Heart right ventricle (tissue), 16 donors: ENCODE results near the gene SBDS. TPM values are rescaled to one million over a fixed set of nuclear protein-coding genes. Genes with fewer than 3 reads are reported as not detected.
A peak's percentile ranks its signal among the peaks of the same experiment; 100 is the strongest.
"Not testable (repeated sequence)": the region's sequence is repeated elsewhere in the genome, so short reads cannot be mapped to it uniquely, and the experiment has no call there.

ENCODE experiments used
- ATAC-seq, 8 donors: fragments of 200-7000 bp; cut with Tn5 transposase; one replicate each; pipeline ENCODE4 v1.9.1; 2020; ENCODE audit warnings: mild to moderate bottlenecking in 8 of 8, moderate library complexity in 8 of 8, moderate number of reproducible peaks in 1 of 8
- DNase-seq, 2 donors: peaks; one replicate each; pipeline ENCODE4 v3.0.0-alpha.2; 2020
- H3K27ac ChIP-seq, 10 donors: fragments of 200-600 bp; sonication (generic) in 2 of 10; one replicate each; pipeline versions ENCODE4 v1.5.0 to v1.8.0; 2020 to 2022; ENCODE audit warnings: mild to moderate bottlenecking in 3 of 10
- H3K27me3 ChIP-seq, 7 donors: fragments of 200-600 bp; one replicate each; pipeline ENCODE4 v1.8.0; 2021 to 2022; ENCODE audit warnings: mild to moderate bottlenecking in 2 of 7
- H3K36me3 ChIP-seq, 9 donors: fragments of 200-600 bp; sonication (generic) in 1 of 9; one replicate each; pipeline versions ENCODE4 v1.5.0 to v1.8.0; 2020 to 2022; ENCODE audit warnings: mild to moderate bottlenecking in 2 of 9
- H3K4me1 ChIP-seq, 9 donors: fragments of 200-600 bp; sonication (generic) in 1 of 9; one replicate each; pipeline versions ENCODE4 v1.5.0 to v1.8.0; 2020 to 2022; ENCODE audit warnings: mild to moderate bottlenecking in 4 of 9
- H3K4me3 ChIP-seq, 10 donors: fragments of 200-600 bp; sonication (generic) in 2 of 10; one replicate each; pipeline versions ENCODE4 v1.5.0 to v1.8.0; 2020 to 2022; ENCODE audit warnings: mild to moderate bottlenecking in 7 of 10, moderate library complexity in 2 of 10
- H3K9me3 ChIP-seq, 11 donors: fragments of 200-600 bp in 10 of 11; sonication (generic) in 2 of 11; one replicate each; pipeline versions ENCODE4 v1.5.0 to v1.8.0; 2013 to 2022; ENCODE audit warnings: mild to moderate bottlenecking in 2 of 11, control low read depth in 1 of 11, moderate library complexity in 1 of 11
- CTCF ChIP-seq, 9 donors: fragments of 200-600 bp; sonication (generic) in 2 of 9; IDR thresholded peaks; one replicate each; pipeline versions ENCODE4 v1.5.0 to v1.8.0; 2021 to 2022; ENCODE audit warnings: antibody characterized with exemption in 9 of 9, mild to moderate bottlenecking in 5 of 9, moderate library complexity in 1 of 9
- WGBS, 2 donors: extraction: QIAGEN DNeasy Blood & Tissue Kit; methylation state at CpG; one replicate each; pipeline ENCODE4 v1.1.7; 2013; ENCODE audit warnings: inconsistent platforms in 1 of 2; 5-methylcytosine and 5-hydroxymethylcytosine counted together
- intact Hi-C, 10 donors: fragments of 100-400 bp; cut with DNase I; formaldehyde crosslinking; loops; one replicate each; pipeline versions ENCODE4 v1.11.1 to v1.14.2; 2022
- polyA plus RNA-seq, 2 donors: library from polyadenylated mRNA; stranded (reverse); fragments of 200-250 nt; gene quantifications; one replicate each; pipeline ENCODE4 v1.2.3, GENCODE V29; 2013
- total RNA-seq, 10 donors: library from RNA; stranded (reverse); fragmentation: NEBNext Ultra II Directional in 3 of 10; extraction: Animal tissue kit (Norgen Biotek cat#: 25700) in 3 of 10; gene quantifications; one replicate each; pipeline versions ENCODE4 v1.2.1 to v1.2.4, GENCODE V29; 2021 to 2023
- donor health status: Arrhythmogenic right ventricular cardiomyopathy.
- donor health status: ischemic (EF 13 %, LVEDD 7.1; RV severe dilation, severe dysfunction).
- donor health status: healthy with polysubstance abuse.
- donor health status: DM: no; HTN: yes; CAD: no.
- donor health status: DM: no; HTN: no; CAD: no.
- donor health status: ischemic (EF 25% LVEDD 6.9; RV normal size, moderate dysfunction).
- donor health status: ischemic (EF 25% LVEDD 5.7; RV mildly dilated, moderate dysfunction).
- donor health status: healthy.
- donor health status: DM: yes; HTN: yes; CAD: no.
- donor health status: Ischemic cardiomyopathy.
- donor health status: ischemic (EF 35%, LVEDD 5.7; RV mildly dilated, moderate dysfunction).
- donor health status: nonischemic (EF 11% LVEDD 7.7; RV severe dilation, severe dysfunction).
- donor health status: DM: yes; HTN: yes; CAD: no.
- donor health status: PGD.
- donor health status: ischemic (EF 29% LVEDD 5.4; RV normal size, mild dysfunction).
- donor health status: nonischemic (EF 23%, LVEDD 6.1; RV moderate dilation, normal function).

The SBDS gene
- total and polyA plus RNA-seq, 12 donors, result 107 to 351 (median 242) TPM

- Histone ChIP-seq H3K4me3 (no peak overlapping the region), H3K36me3 (peaks cover 0 to 41% (median 6%) of the 10 kb centered on the region in 9 donors), H3K4me1 (peaks cover 0 to 11% (median 4%) of the 10 kb centered on the region in 9 donors), H3K27ac (no peak overlapping the region), H3K27me3 (no peaks in the 10 kb centered on the region), H3K9me3 (peaks cover 0 to 8% (median 0%) of the 10 kb centered on the region in 11 donors)
- TF ChIP-seq CTCF (IDR thresholded peaks at IDR 0.05), result no peak
- ATAC-seq, result no peak
- 84 to 91% methylated on average over 5 of the region's 5 CpGs for WGBS, 2 donors
- no peak for DNase-seq
- intact Hi-C loops, result no loop called here
Observed at GRCh38 chr7:67033251-67033650, 37.9 kb upstream of the SBDS start.

- H3K27me3 ChIP-seq, H3K27ac ChIP-seq, ATAC-seq, H3K4me3 ChIP-seq, DNase-seq, intact Hi-C loops, H3K4me1 ChIP-seq, H3K9me3 ChIP-seq: not testable (repeated sequence)
- H3K36me3 ChIP-seq, result peaks cover 0 to 57% (median 6%) of the 10 kb centered on the region in 9 donors
- WGBS, 2 donors, result 88 to 91% methylated on average over 1 of the region's 2 CpGs
Observed at GRCh38 chr7:67031685-67032084, 36.3 kb upstream of the SBDS start.

- DNase-seq, H3K4me3 ChIP-seq, ATAC-seq, H3K27me3 ChIP-seq, H3K27ac ChIP-seq, H3K9me3 ChIP-seq, intact Hi-C loops: not testable (repeated sequence)
- H3K36me3 ChIP-seq, result peaks cover 0 to 89% (median 13%) of the 10 kb centered on the region in 9 donors
- 70 to 71% methylated on average over 1 of the region's 1 CpG for WGBS, 2 donors
- peaks cover 0 to 19% (median 0%) of the 10 kb centered on the region in 9 donors for H3K4me1 ChIP-seq
Observed at GRCh38 chr7:67025459-67025858, 30.1 kb upstream of the SBDS start.

DNA sequence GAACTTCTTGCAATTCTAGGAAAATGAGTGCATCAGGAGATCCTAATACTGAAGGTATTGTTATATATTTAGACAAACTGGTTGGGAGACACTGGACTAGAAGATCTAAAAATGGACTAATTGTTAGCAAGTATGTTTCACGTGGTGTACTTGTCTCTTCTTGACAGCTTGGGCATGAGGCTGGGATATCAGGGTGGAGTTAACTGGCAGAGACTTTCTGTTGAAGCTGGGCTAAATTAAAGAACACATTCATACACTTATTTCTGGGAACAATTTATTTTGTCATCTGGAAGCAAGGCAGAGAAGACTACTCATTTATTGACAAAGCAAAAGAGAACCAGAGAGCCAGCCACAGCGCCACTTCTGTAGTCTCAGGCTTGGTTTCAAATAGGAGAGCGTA lies 27.1 kb upstream of the SBDS start:
- ATAC-seq (peak; percentile 38 to 81 (median 70)), DNase-seq (no peak)
- H3K4me3 ChIP-seq, result no peak overlapping the region
- H3K36me3 ChIP-seq, result peaks cover 0 to 99% (median 28%) of the 10 kb centered on the region in 9 donors
- intact Hi-C loops, result no loop called here
- peak overlapping the region in 6 of 10 donors; percentile 15 to 69 (median 54) for H3K27ac ChIP-seq
- H3K27me3 ChIP-seq, result no peaks in the 10 kb centered on the region
- H3K9me3 ChIP-seq, result no peaks in the 10 kb centered on the region
- WGBS, 2 donors, result 58 to 67% methylated on average over 3 of the region's 3 CpGs
- H3K4me1 ChIP-seq, result peaks cover 0 to 19% (median 0%) of the 10 kb centered on the region in 9 donors
- TF ChIP-seq CTCF (IDR thresholded peaks at IDR 0.05), result no peak

- Histone ChIP-seq H3K27me3 (no peaks in the 10 kb centered on the region), H3K4me1 (peaks cover 0 to 19% (median 0%) of the 10 kb centered on the region in 9 donors), H3K27ac (peak overlapping the region in 3 of 10 donors; percentile 23 to 69 (median 61)), H3K9me3 (no peaks in the 10 kb centered on the region), H3K4me3 (no peak overlapping the region), H3K36me3 (peaks cover 0 to 98% (median 29%) of the 10 kb centered on the region in 9 donors)
- intact Hi-C loops, result no loop called here
- WGBS, 2 donors, result 82 to 88% methylated on average over 7 of the region's 7 CpGs
- DNase-seq, result no peak
- ATAC-seq, result peak in 5 of 8 donors; percentile 41 to 51 (median 48)
- TF ChIP-seq CTCF (IDR thresholded peaks at IDR 0.05), result no peak
Observed at GRCh38 chr7:67021260-67021659, 25.9 kb upstream of the SBDS start.
